Adrenal gland (tissue), 5 donors: ENCODE measurements around the gene SLC24A3.

Source experiments
- POLR2A ChIP-seq, 2 donors: fragments of 450-650 bp; IDR thresholded peaks; one replicate each; pipeline ENCODE4 v1.6.1; 2017; ENCODE audit warnings: antibody characterized with exemption in 2 of 2, mild to moderate bottlenecking in 2 of 2, moderate library complexity in 1 of 2
- TF ChIP-seq, protein P1 (sequence below), 6 experiments: fragments of 450-650 bp in 4 of 6; fragments of 200-600 bp in 2 of 6; sonication (generic) in 1 of 6; IDR thresholded peaks; 1 replicate in 5 of 6; 2 replicates in 1 of 6; pipeline versions ENCODE4 v1.5.1 to v1.8.0; 2016 to 2021; ENCODE audit warnings: antibody characterized with exemption in 6 of 6, mild to moderate bottlenecking in 2 of 6, moderate library complexity in 1 of 6
- donor health status: DM: no; HTN: no; CAD: no.

DNA sequence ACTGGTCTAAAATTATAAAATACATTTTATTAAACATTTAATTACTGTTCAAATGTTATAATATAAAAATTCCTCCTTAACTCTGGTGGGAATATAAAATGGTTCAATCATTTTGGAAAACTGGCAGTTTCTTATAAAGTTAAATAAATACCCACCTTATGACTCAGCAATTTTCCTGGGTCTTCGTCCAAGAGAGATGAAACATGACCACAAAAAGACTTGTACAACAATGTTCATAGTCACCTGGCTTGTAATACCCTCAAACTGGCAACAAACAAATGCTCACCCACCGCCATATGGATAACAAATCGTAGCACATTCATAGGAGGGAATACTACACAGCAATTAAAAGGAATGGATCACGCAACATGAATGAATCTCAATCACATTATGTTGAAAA lies 479.7 kb downstream of the SLC24A3 start:
- TF ChIP-seq, protein P1, sequence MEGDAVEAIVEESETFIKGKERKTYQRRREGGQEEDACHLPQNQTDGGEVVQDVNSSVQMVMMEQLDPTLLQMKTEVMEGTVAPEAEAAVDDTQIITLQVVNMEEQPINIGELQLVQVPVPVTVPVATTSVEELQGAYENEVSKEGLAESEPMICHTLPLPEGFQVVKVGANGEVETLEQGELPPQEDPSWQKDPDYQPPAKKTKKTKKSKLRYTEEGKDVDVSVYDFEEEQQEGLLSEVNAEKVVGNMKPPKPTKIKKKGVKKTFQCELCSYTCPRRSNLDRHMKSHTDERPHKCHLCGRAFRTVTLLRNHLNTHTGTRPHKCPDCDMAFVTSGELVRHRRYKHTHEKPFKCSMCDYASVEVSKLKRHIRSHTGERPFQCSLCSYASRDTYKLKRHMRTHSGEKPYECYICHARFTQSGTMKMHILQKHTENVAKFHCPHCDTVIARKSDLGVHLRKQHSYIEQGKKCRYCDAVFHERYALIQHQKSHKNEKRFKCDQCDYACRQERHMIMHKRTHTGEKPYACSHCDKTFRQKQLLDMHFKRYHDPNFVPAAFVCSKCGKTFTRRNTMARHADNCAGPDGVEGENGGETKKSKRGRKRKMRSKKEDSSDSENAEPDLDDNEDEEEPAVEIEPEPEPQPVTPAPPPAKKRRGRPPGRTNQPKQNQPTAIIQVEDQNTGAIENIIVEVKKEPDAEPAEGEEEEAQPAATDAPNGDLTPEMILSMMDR (IDR thresholded peaks at IDR 0.05), result no peak
- TF ChIP-seq POLR2A (IDR thresholded peaks at IDR 0.05), result no peak
